DOHH2 (cell line): ENCODE measurements around the gene MORC2.

ENCODE experiments used
- CTCF ChIP-seq: fragments of 200-600 bp; sonication (generic); IDR thresholded peaks from one replicate; pipeline ENCODE4 v1.5.1; 2014; ENCODE audit warnings: antibody characterized with exemption, mild to moderate bottlenecking, low read depth, low read length; ENCODE audit not compliant: poor library complexity, severe bottlenecking
- EZH2phosphoT487 ChIP-seq: fragments of 200-600 bp; sonication (generic); IDR thresholded peaks from 2 replicates; pipeline ENCODE4 v1.6.1; 2017; ENCODE audit warnings: borderline replicate concordance, mild to moderate bottlenecking, antibody characterized with exemption, low read length, moderate library complexity, mixed read lengths

- TF ChIP-seq CTCF (no peak), EZH2phosphoT487 (no peak)
Measured at GRCh38 chr22:30879415-30879797, 89.2 kb downstream of the MORC2 start.
